Stimulated activated CD8-positive, alpha-beta memory T cell treated with anti-CD3 and anti-CD28 coated beads, Interleukin-7, amount 100 ng/mL, for 1 hour (primary cell): ENCODE results near the gene SMIM10L2A.
"Not testable (repeated sequence)": the region's sequence is repeated elsewhere in the genome, so short reads cannot be mapped to it uniquely, and the experiment has no call there.

ENCODE experiments used
- DNase-seq, 2 donors: peaks; one replicate each; pipeline ENCODE4 v3.0.0-alpha.2; 2020; ENCODE audit warnings: low read depth in 2 of 2

SMIM10L2A gene

GRCh38 chrX:135421932-135422809 lies at the start of gene SMIM10L2A:
Gene SMIM10L2A, plus strand, starts transcription at chrX:135421944. Its CDS starts 188 bp downstream, at chrX:135422132.
- no peak for DNase-seq

GRCh38 chrX:135373357-135373756 lies 48.4 kb upstream of the SMIM10L2A start:
- DNase-seq = no peak

GRCh38 chrX:135382260-135382659 lies 39.5 kb upstream of the SMIM10L2A start:
- no peak for DNase-seq

GRCh38 chrX:135383249-135383648 lies 38.5 kb upstream of the SMIM10L2A start:
- no peak for DNase-seq

- DNase-seq = peak in 1 of 2 donors; percentile 2
Observed at GRCh38 chrX:135384161-135384836, 37.4 kb upstream of the SMIM10L2A start.

GRCh38 chrX:135388841-135389240 lies 32.9 kb upstream of the SMIM10L2A start:
- no peak for DNase-seq

GRCh38 chrX:135389243-135389642 lies 32.5 kb upstream of the SMIM10L2A start:
- DNase-seq = no peak

- DNase-seq = no peak
Observed at GRCh38 chrX:135389717-135390116, 32.0 kb upstream of the SMIM10L2A start.

- DNase-seq = no peak
Observed at GRCh38 chrX:135391734-135392133, 30.0 kb upstream of the SMIM10L2A start.

- DNase-seq = no peak
Observed at GRCh38 chrX:135393051-135393450, 28.7 kb upstream of the SMIM10L2A start.

- no peak for DNase-seq
Observed at GRCh38 chrX:135395064-135395463, 26.7 kb upstream of the SMIM10L2A start.

- no peak for DNase-seq
Observed at GRCh38 chrX:135396109-135396508, 25.6 kb upstream of the SMIM10L2A start.

GRCh38 chrX:135396566-135396965 lies 25.2 kb upstream of the SMIM10L2A start:
- DNase-seq = no peak

- no peak for DNase-seq
Observed at GRCh38 chrX:135397652-135398051, 24.1 kb upstream of the SMIM10L2A start.

GRCh38 chrX:135403374-135403773 lies 18.4 kb upstream of the SMIM10L2A start:
- no peak for DNase-seq

GRCh38 chrX:135406428-135406827 lies 15.3 kb upstream of the SMIM10L2A start:
- DNase-seq = not testable (repeated sequence)

GRCh38 chrX:135408794-135409193 lies 12.9 kb upstream of the SMIM10L2A start:
- DNase-seq = no peak

- no peak for DNase-seq
Observed at GRCh38 chrX:135410861-135411627, 10.7 kb upstream of the SMIM10L2A start.

- no peak for DNase-seq
Observed at GRCh38 chrX:135411893-135412292, 9.9 kb upstream of the SMIM10L2A start.

- DNase-seq = no peak
Observed at GRCh38 chrX:135416546-135416945, 5.2 kb upstream of the SMIM10L2A start.

- no peak for DNase-seq
Observed at GRCh38 chrX:135420831-135421230, 913 bp upstream of the SMIM10L2A start.

- peak; percentile 75 to 77 for DNase-seq
Observed at GRCh38 chrX:135421537-135421931, 210 bp upstream of the SMIM10L2A start.
